A673 (cell line): ENCODE results near the gene CKM. TPM values are rescaled to one million over a fixed set of nuclear protein-coding genes. Genes with fewer than 3 reads are reported as not detected.

Experiments used
- BruUV-seq: library from RNA; stranded (reverse); fragments of 400-500 nt; replicated peaks from 2 replicates; lab custom pipeline; 2021; lab: Mats Ljungman, UMichigan
- CTCF ChIA-PET: fragments of 300-600 bp; sonication (Branson Sonifier 250); formaldehyde crosslinking; loops from one replicate; lab custom pipeline; 2022; ENCODE audit warnings: antibody characterized with exemption; lab: Charles Lee
- POLR2A ChIA-PET: fragments of 300-600 bp; sonication (Branson Sonifier 250); formaldehyde crosslinking; loops from one replicate; lab custom pipeline; 2022; ENCODE audit warnings: antibody characterized with exemption; ENCODE audit not compliant: low non-redundant PET; lab: Charles Lee
- DNase-seq: peaks from one replicate; pipeline ENCODE4 v3.0.0-alpha.2; 2015; ENCODE audit warnings: low spot score
- H3K27ac ChIP-seq: fragments of 200-600 bp; sonication (generic); 2 replicates; pipeline ENCODE4 v1.5.1; 2016; ENCODE audit warnings: mixed run types, low read depth, mild to moderate bottlenecking, mixed read lengths, antibody characterized with exemption, low read length; ENCODE audit not compliant: poor library complexity, severe bottlenecking
- H3K27me3 ChIP-seq: fragments of 200-600 bp; sonication (generic); replicated peaks from 2 replicates; pipeline ENCODE4 v1.6.1; 2017; ENCODE audit warnings: mixed run types, low read depth, mild to moderate bottlenecking, mixed read lengths, antibody characterized with exemption, low read length; ENCODE audit not compliant: insufficient read depth, poor library complexity
- H3K36me3 ChIP-seq: fragments of 200-600 bp; sonication (generic); 2 replicates; pipeline ENCODE4 v1.6.1; 2016; ENCODE audit warnings: mixed run types, mild to moderate bottlenecking, mixed read lengths, antibody characterized with exemption, low read length; ENCODE audit not compliant: insufficient read depth, poor library complexity, severe bottlenecking
- H3K4me1 ChIP-seq: fragments of 200-600 bp; sonication (generic); 2 replicates; pipeline ENCODE4 v1.6.1; 2017; ENCODE audit warnings: mixed run types, mild to moderate bottlenecking, mixed read lengths, antibody characterized with exemption, low read length; ENCODE audit not compliant: insufficient read depth, poor library complexity, severe bottlenecking
- H3K4me3 ChIP-seq: fragments of 200-600 bp; sonication (generic); 2 replicates; pipeline ENCODE4 v1.5.1; 2016; ENCODE audit warnings: low read depth, mixed run types, mild to moderate bottlenecking, mixed read lengths, low read length; ENCODE audit not compliant: poor library complexity, severe bottlenecking
- H3K9me3 ChIP-seq: fragments of 200-600 bp; sonication (generic); 2 replicates; pipeline ENCODE4 v1.6.1; 2016; ENCODE audit warnings: mixed run types, low read depth, mild to moderate bottlenecking, mixed read lengths, antibody characterized with exemption, low read length; ENCODE audit not compliant: poor library complexity, severe bottlenecking
- EZH2 ChIP-seq: fragments of 200-600 bp; sonication (generic); IDR thresholded peaks from 2 replicates; pipeline ENCODE4 v1.6.1; 2017; ENCODE audit warnings: borderline replicate concordance, low read depth, mild to moderate bottlenecking, mixed read lengths, antibody characterized with exemption, low read length; ENCODE audit not compliant: poor library complexity, severe bottlenecking
- intact Hi-C: fragments of 100-400 bp; cut with micrococcal nuclease; formaldehyde crosslinking; loops from one replicate; pipeline ENCODE4 v1.10.0; 2022; ENCODE audit not compliant: unreplicated experiment
- total RNA-seq: library from RNA; stranded (reverse); gene quantifications from 2 replicates; pipeline ENCODE4 v1.2.3, GENCODE V29; 2021
- TF ChIP-seq, protein P1 (sequence below): fragments of 300-800, 200-600 bp; sonication (generic); conservative IDR thresholded peaks from 2 replicates; pipeline ENCODE4 v1.5.1; 2017; ENCODE audit warnings: low read depth, mild to moderate bottlenecking, antibody characterized with exemption, low read length, moderate library complexity, mixed read lengths

The CKM gene
- total RNA-seq, 1 experiment from 2014 or later = not detected

DNA sequence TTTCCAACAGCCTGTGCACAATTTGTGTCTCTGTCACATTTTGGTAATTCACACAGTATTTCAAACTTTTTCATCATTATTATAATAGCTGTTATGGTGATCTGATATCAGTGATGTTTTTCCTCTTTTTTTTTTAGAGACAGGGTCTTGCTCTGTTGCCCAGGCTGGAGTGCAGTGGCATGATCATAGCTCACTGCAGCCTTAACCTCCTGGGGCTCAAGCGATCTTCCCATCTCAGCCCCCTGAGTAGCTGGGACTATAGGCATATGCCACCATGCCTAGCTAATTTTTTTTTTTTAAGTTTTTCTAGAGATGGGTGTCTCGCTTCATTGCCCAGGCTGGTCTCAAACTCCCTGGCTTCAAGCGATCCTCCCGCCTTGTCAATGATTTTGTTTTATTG is 65.8 kb downstream of the CKM start:
- CTCF ChIA-PET = no interaction called here
- intact Hi-C loops = no loop called here
- POLR2A ChIA-PET = no interaction called here
- DNase-seq = no peak
- no peak overlapping the region for H3K27ac ChIP-seq
- H3K4me1 ChIP-seq = no peaks in the 10 kb centered on the region
- no peaks in the 10 kb centered on the region for H3K27me3 ChIP-seq
- H3K4me3 ChIP-seq = no peak overlapping the region
- H3K9me3 ChIP-seq = no peaks in the 10 kb centered on the region
- TF ChIP-seq EZH2 = no peak
- TF ChIP-seq, protein P1, sequence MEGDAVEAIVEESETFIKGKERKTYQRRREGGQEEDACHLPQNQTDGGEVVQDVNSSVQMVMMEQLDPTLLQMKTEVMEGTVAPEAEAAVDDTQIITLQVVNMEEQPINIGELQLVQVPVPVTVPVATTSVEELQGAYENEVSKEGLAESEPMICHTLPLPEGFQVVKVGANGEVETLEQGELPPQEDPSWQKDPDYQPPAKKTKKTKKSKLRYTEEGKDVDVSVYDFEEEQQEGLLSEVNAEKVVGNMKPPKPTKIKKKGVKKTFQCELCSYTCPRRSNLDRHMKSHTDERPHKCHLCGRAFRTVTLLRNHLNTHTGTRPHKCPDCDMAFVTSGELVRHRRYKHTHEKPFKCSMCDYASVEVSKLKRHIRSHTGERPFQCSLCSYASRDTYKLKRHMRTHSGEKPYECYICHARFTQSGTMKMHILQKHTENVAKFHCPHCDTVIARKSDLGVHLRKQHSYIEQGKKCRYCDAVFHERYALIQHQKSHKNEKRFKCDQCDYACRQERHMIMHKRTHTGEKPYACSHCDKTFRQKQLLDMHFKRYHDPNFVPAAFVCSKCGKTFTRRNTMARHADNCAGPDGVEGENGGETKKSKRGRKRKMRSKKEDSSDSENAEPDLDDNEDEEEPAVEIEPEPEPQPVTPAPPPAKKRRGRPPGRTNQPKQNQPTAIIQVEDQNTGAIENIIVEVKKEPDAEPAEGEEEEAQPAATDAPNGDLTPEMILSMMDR = no peak
- BruUV-seq = no TSS peak
- H3K36me3 ChIP-seq = no peaks in the 10 kb centered on the region

Other genes starting within 250 kb of the CKM start
- 2.9 and 3.0 TPM in 2 replicates for gene ZNF296, start 246.4 kb downstream of the CKM start, total RNA-seq
- 34.0 and 34.5 TPM in 2 replicates for gene GEMIN7, start 243.6 kb downstream of the CKM start, total RNA-seq
- 33.6 and 34.0 TPM in 2 replicates for gene PPP1R37, start 229.7 kb downstream of the CKM start, total RNA-seq
- 0.30 and 0.37 TPM in 2 replicates for gene NKPD1, start 161.9 kb downstream of the CKM start, total RNA-seq
- 5.8 and 8.8 TPM in 2 replicates for gene TRAPPC6A, start 144.6 kb downstream of the CKM start, total RNA-seq
- 8.7 and 9.1 TPM in 2 replicates for gene BLOC1S3, start 144.1 kb downstream of the CKM start, total RNA-seq
- gene EXOC3L2, start 77.5 kb downstream of the CKM start, total RNA-seq = not detected in 2 replicates
- gene MARK4, start 71.6 kb downstream of the CKM start, total RNA-seq = 44.0 and 46.4 TPM in 2 replicates
- 0.44 and 0.49 TPM in 2 replicates for gene KLC3, start 17.9 kb upstream of the CKM start, total RNA-seq
- 51.6 and 59.2 TPM in 2 replicates for gene ERCC2, start 47.7 kb upstream of the CKM start, total RNA-seq
- gene PPP1R13L, start 82.2 kb upstream of the CKM start, total RNA-seq = 5.5 and 8.1 TPM in 2 replicates
- 23.2 and 30.1 TPM in 2 replicates for gene POLR1G, start 83.8 kb upstream of the CKM start, total RNA-seq
- 158 and 165 TPM in 2 replicates for gene ERCC1, start 101.0 kb upstream of the CKM start, total RNA-seq
- 1.0 and 1.9 TPM in 2 replicates for gene FOSB, start 145.1 kb upstream of the CKM start, total RNA-seq
- gene RTN2, start 174.2 kb upstream of the CKM start, total RNA-seq = 6.6 and 9.1 TPM in 2 replicates
- gene PPM1N, start 175.6 kb upstream of the CKM start, total RNA-seq = 0.80 and 1.6 TPM in 2 replicates
- gene VASP, start 184.6 kb upstream of the CKM start, total RNA-seq = 89.6 and 102 TPM in 2 replicates